ENCODE data around the gene CD300LG. TPM values are rescaled to one million over a fixed set of nuclear protein-coding genes. Genes with fewer than 3 reads are reported as not detected.
A peak's percentile ranks its signal among the peaks of the same experiment; 100 is the strongest.

The CD300LG gene
- total RNA-seq, 1 donor from 2014 or later: 45.9 TPM

GRCh38 chr17:43855061-43855460 is 8.1 kb downstream of the CD300LG start:
- H3K4me1 ChIP-seq: peaks cover 0 to 2% of the 10 kb centered on the region in 2 donors
- no peak for TF ChIP-seq CTCF (IDR thresholded peaks at IDR 0.05)
- H3K27ac ChIP-seq: no peak overlapping the region
- no peaks in the 10 kb centered on the region for H3K9me3 ChIP-seq
- H3K27me3 ChIP-seq: no peaks in the 10 kb centered on the region
- no peak overlapping the region for H3K4me3 ChIP-seq
- intact Hi-C loops (cut with DNase I): no loop called here
- H3K36me3 ChIP-seq: no peaks in the 10 kb centered on the region
- no peak for DNase-seq (ENCODE audit: low spot score in 2 of 2)

- Histone ChIP-seq H3K27ac (no peak overlapping the region), H3K27me3 (no peaks in the 10 kb centered on the region), H3K4me3 (no peak overlapping the region), H3K36me3 (no peaks in the 10 kb centered on the region), H3K9me3 (no peaks in the 10 kb centered on the region), H3K4me1 (peaks cover 0 to 13% of the 10 kb centered on the region in 2 donors)
- DNase-seq (ENCODE audit: low spot score in 2 of 2): no peak
- intact Hi-C loops (cut with DNase I): no loop called here
- TF ChIP-seq CTCF (IDR thresholded peaks at IDR 0.05): no peak
Observed at GRCh38 chr17:43856141-43856540, 9.2 kb downstream of the CD300LG start.

GRCh38 chr17:43857141-43857540 is 10.2 kb downstream of the CD300LG start:
- no peak overlapping the region for H3K4me3 ChIP-seq
- no peaks in the 10 kb centered on the region for H3K27me3 ChIP-seq
- H3K9me3 ChIP-seq: no peaks in the 10 kb centered on the region
- intact Hi-C loops (cut with DNase I): no loop called here
- H3K36me3 ChIP-seq: no peaks in the 10 kb centered on the region
- TF ChIP-seq CTCF (IDR thresholded peaks at IDR 0.05): no peak
- H3K27ac ChIP-seq: no peak overlapping the region
- H3K4me1 ChIP-seq: peaks cover 0 to 17% of the 10 kb centered on the region in 2 donors
- DNase-seq (ENCODE audit: low spot score in 2 of 2): no peak

- no peak for DNase-seq (ENCODE audit: low spot score in 2 of 2)
- no peak overlapping the region for H3K27ac ChIP-seq
Observed at GRCh38 chr17:43857957-43858600, 11.1 kb downstream of the CD300LG start.

GRCh38 chr17:43860077-43860725 is 13.2 kb downstream of the CD300LG start:
- H3K27ac ChIP-seq: peak overlapping the region; percentile 52 to 71
- TF ChIP-seq CTCF (IDR thresholded peaks at IDR 0.05): no peak
- H3K4me1 ChIP-seq: peaks cover 0 to 17% of the 10 kb centered on the region in 2 donors
- H3K27me3 ChIP-seq: no peaks in the 10 kb centered on the region
- DNase-seq (ENCODE audit: low spot score in 2 of 2): no peak
- no peaks in the 10 kb centered on the region for H3K36me3 ChIP-seq
- H3K4me3 ChIP-seq: no peak overlapping the region
- intact Hi-C loops (cut with DNase I): no loop called here
- no peaks in the 10 kb centered on the region for H3K9me3 ChIP-seq

More at GRCh38 chr17:43857957-43858600, 11.1 kb downstream of the CD300LG start:
- Histone ChIP-seq H3K27me3 (no peaks in the 10 kb centered on the region), H3K4me3 (no peak overlapping the region), H3K9me3 (no peaks in the 10 kb centered on the region), H3K36me3 (no peaks in the 10 kb centered on the region), H3K4me1 (peaks cover 0 to 17% of the 10 kb centered on the region in 2 donors)
- no peak for TF ChIP-seq CTCF (IDR thresholded peaks at IDR 0.05)
- intact Hi-C loops (cut with DNase I): no loop called here

All from ascending aorta (tissue), 2 donors.